ENCODE measurements around the gene LCN6.
A peak's percentile ranks its signal among the peaks of the same experiment; 100 is the strongest.
"Not testable (repeated sequence)": the region's sequence is repeated elsewhere in the genome, so short reads cannot be mapped to it uniquely, and the experiment has no call there.

Gene LCN6, protein sequence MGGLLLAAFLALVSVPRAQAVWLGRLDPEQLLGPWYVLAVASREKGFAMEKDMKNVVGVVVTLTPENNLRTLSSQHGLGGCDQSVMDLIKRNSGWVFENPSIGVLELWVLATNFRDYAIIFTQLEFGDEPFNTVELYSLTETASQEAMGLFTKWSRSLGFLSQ

DNA sequence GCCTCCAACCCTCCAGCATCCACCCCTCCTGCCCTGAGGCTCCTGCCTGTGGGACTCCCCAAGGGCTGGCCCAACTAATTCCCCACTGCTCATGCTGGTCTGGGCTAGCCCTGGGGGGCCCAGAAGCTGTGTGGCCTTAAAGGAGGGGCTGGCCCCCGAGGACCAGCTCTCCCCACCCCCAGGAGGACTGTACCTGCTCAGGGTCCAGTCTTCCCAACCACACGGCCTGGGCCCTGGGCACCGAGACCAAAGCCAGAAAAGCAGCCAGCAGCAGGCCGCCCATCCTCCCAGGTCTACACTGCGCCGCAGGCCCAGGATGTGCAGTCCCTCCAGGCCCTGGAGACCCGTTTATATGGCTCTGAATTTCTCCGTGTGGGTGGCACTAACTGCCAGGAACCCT lies at the start of gene LCN6:
LCN6 (minus strand) TSS at position 325 of the 400 bp plus-strand sequence; CDS start at position 283, 42 bp downstream.
- DNase-seq, result no peak

DNA sequence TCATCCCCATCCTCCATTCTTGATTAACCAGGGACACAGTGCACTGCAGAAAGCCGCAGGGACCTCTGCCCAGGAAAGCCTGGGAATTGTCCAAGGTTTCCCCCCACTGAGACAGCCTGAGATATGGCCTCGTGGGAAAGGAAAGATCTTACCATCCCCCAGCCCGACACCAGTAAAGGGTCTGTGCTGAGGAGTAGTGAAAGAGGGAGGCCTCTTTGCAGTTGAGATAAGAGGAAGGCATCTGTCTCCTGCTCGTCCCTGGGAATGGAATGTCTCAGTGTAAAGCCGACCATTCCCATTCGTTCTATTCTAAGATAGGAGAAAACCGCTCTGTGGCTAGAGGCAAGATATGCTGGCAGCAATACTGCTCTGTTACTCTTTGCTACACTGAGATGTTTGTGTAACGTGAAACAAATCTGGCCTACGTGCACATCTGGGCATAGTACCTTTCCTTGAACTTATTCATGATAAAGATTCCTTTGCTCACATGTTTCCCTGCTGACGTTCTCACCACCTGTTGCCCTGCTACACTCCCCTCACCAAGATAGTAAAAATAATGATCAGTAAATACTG lies 48.5 kb upstream of the LCN6 start:
- DNase-seq, result not testable (repeated sequence)

DNA sequence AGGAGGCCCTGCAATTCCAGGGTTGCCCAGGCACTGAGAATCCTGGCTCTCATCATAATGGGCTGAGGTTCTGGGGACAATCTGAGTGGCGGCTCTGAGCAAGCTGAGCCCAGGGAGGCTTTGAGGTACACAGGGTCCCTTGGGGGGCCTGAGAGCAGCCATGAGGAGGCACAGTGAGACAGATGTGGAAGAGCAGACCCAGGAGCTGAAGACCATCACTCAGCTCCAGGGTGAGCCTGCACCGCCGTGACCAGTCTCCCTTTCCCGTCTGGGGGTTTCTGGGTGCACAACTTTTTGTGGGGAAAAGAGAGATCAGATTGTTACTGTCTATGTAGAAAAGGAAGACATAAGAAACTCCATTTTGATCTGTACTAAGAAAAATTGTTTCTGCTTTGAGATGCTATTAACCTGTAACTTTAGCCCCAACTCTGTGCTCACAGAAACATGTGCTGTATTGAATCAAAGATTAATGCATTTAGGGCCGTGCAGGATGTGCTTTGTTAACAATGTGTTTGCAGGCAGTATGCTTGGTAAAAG lies 48.0 kb upstream of the LCN6 start, which contains the start of gene CCDC183:
CCDC183 (plus strand) TSS at position 101 of the 537 bp plus-strand sequence; CDS start at position 161, 60 bp downstream.
- DNase-seq, result no peak

DNA sequence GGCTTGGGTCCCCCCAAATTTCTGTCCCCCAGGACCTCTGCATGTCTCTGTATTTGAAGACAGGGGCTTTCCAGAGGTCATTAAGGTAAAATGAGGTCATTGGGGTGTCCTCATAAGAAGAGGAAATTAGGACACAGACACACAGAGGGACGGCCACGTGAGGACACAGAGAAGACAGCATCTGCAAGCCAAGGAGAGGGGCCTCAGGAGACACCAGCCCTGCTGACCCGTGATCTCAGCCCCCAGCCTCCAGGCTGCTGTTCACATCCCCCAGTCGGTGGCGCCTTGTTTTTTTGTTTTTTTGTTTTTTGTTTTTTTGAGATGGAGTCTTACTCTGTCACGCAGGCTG lies 46.6 kb upstream of the LCN6 start:
- no peak for DNase-seq

DNA sequence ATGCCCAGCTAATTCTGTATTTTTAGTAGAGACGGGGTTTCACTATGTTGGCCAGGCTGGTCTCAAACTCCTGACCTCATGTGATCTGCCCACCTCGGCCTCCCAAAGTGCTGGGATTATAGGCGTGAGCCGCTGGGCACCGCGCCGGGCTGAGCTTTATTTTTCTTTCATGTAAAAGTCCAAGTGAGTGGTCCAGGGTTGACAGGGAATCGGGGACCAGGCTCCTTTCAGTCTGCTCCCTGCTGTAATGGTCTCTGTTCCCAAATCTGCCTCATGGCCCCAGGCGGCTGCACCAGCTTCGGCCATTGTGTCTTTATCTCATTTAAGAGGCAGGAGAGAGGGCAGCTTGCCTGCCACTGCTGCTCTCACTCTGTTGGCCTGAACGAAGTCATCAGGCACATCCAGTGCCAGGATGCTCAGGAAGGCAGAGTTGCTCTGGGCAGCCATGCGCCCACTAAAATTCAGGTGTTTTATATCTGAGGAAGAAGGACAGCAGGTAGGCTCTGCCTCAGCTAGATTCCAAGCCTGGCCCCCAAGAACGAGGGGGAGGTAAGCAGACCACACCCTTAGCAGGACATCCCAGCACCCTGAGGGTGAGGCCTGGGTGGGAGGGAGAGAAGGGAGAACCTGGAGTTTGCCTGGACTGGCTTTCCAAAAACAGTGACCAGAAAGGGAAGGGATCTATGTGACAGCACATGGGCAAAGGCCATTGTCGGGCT lies 46.1 kb upstream of the LCN6 start:
- DNase-seq, result no peak

DNA sequence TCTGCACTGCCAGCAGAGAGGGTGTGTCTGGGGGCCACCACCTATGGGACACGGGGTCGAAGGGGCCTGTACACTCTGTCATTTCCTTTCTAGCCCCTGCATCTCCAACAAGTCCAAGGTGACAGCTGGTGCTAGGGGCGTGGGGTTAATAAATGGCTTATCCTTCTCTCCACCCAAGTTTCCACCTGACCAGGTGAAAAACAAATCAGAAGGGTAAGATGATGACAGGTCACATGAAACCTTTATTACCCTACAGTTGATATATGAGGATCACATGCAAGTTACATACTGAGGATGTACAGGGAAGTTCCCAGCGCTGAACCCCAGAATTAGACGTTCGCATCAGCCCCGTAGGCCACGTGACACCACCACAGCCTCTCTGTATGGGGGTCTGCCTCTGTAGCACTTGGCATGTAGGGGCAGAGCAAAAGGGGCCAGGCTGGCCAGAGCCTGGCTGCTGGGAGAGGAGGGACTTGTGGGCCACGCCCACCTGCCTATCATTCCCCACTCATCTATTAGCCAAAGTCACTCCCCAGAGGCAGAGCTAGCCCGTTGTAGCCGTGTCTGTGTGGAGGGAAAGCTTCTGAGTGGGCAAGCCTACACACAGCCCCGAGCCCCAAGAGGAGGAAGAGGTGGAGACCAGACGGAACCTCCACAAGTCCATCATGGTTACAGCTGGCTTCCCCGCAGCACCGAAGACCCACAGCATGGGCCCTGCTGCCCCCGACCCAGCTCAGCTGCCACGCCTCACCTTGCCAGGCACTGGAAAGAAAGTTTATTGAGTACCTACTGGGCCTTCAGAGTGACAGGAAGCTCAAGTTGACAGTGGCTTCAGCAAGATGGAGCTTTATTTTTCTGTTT lies 45.0 kb upstream of the LCN6 start:
- no peak for DNase-seq

DNA sequence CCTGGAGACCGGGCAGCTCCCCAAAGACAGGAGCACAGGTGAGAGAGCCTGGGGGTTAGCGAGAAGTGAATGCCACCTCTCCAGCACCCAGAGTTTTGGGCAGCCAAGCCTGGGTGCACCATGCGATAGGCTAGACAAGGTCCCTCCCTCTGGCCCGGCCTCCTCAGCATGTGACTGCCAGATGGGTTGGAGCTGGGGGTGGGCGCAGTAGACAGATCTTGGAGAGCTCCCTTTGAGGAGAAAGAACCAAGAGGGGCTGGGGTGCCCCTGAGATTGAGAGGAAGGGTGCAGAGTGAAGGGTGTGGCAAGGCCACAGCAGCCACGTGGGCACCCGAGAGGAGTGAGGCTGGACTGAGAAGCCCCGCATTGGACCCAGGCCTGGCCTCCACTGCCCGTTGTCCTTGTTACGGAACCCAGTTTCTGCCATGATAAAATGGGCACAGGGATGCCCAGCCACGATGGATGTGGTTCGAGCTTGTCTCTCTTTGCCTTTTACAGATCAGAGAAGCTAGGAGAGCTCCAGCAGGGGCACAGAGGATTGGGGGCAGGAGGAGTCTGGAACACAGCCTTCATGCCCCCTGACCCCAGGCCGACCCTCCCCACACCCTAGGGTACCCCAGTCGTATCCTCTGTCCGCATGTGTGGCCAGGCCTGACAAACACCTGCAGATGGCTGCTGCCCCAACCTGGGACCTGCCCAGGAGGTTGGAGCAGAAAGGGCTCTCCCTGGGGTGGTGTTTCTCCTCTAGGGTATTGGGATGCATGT lies 44.2 kb upstream of the LCN6 start:
- no peak for DNase-seq

DNA sequence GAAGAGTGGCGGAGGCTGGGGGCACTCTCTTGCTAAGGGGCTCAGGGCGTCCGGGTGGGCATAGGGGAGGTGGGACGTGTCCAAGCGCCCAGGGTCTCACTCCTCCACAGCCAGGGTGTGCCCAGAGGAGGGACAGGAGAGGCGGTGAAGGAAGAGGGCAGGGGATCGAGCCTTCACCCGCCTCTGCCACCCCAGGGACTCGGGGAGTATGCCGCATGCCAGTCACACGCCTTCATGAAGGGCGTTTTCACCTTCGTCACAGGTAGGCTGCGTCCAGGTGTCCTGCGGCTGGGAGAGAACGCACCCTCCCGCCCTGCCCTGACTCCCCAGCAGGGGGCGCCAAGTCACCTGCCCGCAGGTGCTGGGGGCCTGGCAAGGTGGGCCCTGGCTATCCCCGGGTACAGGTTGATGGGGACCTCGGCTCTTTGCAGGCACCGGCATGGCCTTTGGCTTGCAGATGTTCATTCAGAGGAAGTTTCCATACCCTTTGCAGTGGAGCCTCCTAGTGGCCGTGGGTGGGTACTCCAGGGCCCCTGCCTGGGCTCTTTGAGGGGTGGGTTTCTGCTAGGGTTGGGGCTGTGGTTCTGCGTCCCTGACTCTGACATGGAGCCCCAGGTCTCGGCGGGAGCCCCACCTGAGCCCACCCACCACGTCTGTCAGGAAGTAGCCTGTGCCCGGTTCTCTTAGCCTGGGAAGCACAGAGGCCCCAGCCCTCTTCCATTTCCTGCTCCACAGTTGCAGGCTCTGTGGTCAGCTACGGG lies 43.4 kb upstream of the LCN6 start:
- DNase-seq, result no peak

DNA sequence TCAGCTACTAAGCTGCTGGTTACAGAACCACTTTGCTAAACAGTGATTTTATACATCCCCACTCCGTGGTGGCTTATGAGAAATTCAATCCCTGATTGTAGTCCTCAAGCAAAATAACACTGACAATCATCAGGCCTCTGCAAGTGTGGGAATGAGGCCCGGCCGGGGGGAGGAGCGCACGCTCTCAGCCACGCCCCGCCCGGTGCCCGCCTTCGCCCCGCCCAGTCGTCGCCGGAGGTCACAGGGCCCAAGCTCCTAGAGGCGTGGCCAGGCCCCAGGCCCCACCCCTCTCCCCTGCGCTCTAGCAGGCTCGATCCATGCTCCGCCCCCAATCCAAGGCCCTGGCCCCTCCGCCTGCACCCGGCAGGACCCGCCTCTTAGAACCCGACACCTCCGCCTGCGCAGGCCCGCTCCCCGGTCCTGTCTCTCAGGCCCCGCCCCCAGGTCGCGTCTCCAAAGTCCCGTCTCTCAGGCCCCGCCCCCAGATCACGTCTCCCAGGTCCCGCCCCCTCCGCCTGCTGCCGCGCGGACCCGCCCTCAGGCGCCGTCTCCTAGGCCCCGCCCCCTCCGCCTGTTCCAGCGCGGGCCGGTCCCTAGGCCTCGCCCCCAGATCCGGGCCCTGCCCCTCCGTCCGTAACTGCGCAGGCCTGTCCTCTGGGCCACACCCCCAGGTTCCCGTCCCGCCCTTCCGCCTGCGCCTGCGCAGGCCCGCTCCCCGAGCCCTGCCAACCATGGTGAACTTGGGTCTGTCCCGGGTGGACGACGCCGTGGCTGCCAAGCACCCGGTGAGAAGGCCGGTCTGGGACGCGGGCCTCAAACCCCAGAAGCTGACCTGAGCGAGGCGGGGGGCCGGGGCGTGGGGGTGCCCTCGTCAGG lies 42.6 kb upstream of the LCN6 start, which contains the start of gene TMEM141:
TMEM141 (plus strand) TSS at position 705 of the 876 bp plus-strand sequence; CDS start at position 732, 27 bp downstream.
- DNase-seq, result peak; percentile 95

DNA sequence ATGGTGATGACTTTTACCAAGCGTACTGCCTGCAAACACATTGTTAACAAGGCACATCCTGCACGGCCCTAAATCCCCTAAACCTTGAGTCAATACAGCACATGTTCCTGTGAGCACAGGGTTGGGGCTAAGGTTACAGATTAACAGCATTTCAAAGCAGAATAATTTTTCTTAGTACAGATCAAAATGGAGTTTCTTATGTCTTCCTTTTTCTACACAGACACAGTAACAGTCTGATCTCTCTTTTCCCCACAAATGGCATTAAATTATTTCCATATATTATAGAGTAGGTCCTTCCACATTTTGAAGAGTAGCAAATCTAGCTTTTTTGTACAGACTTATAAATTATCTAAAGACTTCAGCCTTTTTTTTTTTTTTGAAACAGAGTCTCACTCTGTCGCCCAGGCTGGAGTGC lies 41.2 kb upstream of the LCN6 start:
- DNase-seq, result no peak

DNA sequence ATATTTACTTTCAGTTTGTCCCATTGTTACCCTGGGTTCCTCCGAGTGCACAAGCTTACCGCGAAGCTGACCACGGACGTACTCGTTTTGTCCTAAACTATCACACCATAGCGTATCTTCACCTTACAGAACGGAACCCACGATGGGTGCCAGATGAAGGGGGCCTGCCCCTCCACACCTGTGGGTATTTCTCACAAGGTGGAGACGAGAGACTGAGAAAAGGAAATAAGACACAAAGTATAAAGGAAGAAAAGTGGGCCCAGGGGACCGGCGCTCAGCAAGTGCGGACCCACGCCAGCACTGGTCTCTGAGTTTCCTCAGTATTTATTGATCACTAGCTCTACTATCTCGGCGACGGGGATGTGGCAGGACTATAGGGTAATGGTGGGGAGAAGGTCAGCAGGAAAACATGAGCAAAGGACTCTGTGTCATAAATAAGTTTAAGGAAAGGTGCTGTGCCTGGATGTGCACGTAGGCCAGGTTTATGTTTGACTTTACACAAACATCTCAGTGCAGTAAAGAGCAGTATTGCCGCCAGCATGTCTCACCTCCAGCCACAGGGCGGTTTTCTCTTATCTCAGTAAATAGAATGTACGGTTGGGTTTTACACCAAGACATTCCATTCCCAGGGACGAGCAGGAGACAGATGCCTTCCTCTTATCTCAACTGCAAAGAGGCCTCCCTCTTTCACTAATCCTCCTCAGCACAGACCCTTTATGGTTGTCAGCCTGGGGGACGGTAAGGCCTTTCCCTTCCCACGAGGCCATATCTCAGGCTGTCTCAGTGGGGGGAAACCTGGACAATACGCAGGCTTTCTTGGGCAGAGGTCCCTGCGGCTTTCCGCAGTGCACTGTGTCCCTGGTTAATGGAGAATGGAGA lies 40.6 kb upstream of the LCN6 start:
- DNase-seq, result not testable (repeated sequence)

DNA sequence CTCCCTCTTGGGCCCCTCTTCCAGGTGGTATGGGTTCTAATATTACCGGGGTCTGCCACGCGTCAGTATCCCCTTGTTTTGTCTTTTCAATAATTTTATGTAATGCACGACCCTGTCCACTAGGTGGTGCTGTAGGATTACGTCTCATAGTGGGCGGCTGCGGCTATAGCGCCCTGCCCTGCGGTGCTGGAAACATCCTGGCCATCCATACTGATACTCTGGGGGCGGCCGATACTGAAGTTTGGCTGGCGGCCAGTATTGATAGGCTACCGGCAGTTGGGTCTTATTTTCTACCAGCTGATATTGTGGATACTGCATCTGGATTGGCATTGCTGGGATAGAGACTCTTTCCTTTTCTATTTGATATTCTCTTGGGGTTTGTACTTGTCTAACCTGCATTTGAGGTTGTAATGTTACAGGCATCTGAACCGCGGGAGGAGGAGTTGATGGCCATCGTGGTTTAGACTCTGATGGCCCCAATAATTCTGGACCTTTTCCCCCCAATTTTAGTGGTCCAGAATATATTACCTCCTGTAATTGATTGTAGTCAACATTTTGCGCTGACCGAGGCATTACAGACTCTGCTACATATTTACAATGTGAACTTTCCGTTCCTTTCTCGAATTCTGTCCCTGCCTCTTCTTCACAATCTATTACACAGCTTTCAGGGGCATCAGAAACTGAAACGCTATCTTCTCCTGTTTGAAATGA lies 39.5 kb upstream of the LCN6 start:
- no peak for DNase-seq

DNA sequence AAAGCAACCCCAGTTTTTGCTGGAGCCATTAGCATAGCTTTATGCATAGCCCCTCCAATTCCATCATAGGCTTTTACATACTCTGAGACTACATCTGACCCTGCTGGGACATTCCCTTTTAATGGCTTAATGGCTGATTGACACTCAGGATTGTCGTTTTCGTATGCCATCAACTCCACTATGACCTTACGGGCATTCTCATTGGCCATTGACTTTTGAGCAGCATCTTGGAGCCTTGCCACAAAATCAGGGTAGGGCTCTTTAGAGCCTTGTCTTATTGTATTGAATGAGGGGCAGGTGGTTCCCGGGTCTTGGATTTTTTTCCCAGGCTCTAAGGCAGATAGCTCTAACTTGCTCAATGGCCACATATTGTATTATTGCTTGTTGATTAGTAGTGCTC lies 38.7 kb upstream of the LCN6 start:
- DNase-seq, result not testable (repeated sequence)

DNA sequence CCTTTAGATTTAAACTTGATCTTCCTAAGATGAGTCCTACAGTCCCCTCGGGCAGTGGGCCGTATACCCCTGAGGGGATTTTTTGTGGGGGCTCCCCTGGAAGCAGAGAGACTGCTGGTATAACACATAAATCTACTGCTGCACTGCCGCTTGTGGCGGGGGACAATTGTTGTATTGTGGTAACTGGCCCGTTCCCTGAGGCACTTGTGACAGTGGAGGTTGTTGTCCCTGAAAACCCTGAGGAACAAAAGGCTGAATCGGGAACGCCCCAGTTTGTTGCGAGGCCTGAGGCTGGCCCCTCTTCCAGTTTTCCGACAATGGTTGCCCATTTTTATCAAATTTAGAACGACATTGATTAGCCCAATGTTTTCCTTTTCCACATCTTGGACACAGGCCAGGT lies 38.1 kb upstream of the LCN6 start:
- DNase-seq, result no peak

DNA sequence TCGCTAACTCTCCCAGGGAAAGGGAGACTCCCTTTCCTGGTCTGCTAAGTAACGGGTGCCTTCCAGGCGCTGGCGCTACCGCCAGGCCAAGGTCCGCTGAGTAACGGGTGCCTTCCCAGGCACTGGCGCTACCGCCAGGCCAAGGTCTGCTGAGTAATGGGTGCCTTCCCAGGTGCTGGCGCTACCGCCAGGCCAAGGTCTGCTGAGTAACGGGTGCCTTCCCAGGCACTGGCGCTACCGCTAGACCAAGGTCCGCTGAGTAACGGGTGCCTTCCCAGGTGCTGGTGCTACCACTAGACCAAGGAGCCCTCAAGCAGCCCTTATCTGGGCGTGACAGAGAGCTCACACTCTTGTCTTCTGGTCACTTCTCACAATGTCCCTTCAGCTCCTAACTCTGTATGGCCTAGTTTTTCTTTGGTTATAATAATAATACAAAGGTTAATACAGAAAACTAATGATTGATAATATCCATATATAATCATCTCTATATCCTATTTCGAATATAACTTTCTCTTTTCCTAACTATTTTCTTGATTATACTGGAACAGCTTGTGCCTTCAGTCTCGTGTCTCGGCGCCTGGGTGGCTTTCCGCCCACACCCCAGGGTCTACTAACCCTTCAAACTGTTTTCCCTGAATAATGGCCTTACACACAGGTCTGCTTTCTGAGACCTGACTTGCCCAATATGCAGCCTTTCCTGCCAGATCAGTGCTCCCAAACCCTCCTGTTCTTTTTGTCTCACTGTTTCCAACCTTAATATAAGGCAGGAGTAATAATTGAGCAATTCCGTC lies 37.4 kb upstream of the LCN6 start:
- DNase-seq, result not testable (repeated sequence)

DNA sequence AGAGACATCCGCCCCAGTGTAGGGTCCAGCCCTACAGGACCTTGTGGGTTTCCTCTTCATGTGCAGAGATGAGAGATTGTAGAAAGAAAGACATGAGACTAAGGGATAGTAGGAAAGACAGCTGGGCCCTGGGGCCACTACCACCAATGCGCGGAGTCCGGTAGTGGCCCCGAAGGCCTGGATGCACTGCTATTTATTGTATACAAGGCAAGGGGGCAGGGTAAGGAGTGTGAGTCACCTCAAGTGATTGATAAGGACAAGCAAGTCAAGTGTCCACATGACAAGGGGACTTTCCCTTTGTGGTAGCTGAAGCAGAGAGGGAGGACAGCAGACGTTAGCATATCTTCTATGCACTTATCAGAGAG lies 36.7 kb upstream of the LCN6 start:
- no peak for DNase-seq

DNA sequence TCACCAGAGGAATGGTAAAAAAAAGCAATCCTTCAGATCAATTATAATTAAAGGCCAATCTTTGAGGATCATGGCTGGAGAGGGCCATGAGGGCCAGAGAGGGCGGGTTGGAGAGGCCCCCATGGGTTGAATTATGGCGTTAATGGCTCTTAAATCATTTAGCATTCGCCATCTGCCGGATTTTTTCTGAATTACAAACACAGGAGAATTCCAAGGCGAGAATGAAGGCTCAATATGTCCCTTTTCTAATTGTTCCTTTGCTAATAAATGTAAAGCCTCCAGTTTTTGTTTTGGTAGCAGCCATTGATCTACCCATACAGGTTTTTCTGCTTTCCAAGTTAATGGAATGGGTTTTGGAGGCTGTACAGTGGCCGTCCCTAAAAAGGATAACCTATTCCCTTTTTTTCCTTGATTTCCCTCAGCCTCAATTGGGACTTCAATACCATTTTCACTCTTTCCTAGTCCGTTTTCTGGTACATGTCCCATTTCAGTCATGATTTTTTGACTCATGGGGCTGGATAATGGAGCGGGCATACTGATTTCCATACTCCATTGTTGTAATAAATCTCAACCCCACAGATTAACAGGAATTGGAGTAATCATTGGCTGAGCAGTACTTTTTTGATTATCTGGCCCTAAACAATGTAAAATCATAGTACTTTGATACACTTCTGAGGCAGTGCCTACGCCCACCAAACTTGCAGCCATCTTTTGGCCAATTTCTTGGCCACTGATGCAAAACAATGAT lies 36.1 kb upstream of the LCN6 start:
- no peak for DNase-seq
